ENCODE results near the gene NUCKS1. TPM values are rescaled to one million over a fixed set of nuclear protein-coding genes. Genes with fewer than 3 reads are reported as not detected.

NUCKS1 gene
- total RNA-seq, 4 donors from 2014 or later = 32.4 to 73.4 (median 60.9) TPM

DNA sequence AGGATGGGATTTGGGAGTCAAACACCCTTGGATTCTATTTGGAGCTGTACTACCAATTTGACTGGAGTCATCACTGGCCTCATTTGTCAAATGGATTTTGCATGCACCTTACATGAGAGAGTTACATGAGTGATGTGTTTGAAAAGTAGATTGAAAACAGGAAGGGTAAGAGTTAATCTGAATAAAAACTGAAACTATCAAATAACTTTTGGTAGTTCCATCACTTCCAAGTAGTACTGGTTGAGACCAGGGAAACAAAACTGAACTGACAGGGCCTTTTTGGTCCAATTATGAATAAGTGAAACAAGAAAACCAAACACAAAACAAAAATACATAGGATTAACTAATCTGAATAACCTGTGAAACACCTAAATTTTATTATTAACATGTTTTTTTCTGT is 30.2 kb downstream of the NUCKS1 start:
- Histone ChIP-seq H3K9me3 (no peaks in the 10 kb centered on the region), H3K4me1 (no peaks in the 10 kb centered on the region), H3K36me3 (peaks cover 0 to 99% (median 26%) of the 10 kb centered on the region in 3 donors), H3K27ac (no peak overlapping the region), H3K4me3 (no peak overlapping the region), H3K27me3 (no peaks in the 10 kb centered on the region)
- TF ChIP-seq, protein P1, sequence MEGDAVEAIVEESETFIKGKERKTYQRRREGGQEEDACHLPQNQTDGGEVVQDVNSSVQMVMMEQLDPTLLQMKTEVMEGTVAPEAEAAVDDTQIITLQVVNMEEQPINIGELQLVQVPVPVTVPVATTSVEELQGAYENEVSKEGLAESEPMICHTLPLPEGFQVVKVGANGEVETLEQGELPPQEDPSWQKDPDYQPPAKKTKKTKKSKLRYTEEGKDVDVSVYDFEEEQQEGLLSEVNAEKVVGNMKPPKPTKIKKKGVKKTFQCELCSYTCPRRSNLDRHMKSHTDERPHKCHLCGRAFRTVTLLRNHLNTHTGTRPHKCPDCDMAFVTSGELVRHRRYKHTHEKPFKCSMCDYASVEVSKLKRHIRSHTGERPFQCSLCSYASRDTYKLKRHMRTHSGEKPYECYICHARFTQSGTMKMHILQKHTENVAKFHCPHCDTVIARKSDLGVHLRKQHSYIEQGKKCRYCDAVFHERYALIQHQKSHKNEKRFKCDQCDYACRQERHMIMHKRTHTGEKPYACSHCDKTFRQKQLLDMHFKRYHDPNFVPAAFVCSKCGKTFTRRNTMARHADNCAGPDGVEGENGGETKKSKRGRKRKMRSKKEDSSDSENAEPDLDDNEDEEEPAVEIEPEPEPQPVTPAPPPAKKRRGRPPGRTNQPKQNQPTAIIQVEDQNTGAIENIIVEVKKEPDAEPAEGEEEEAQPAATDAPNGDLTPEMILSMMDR (IDR thresholded peaks at IDR 0.05) = no peak
- no peak for TF ChIP-seq POLR2A (IDR thresholded peaks at IDR 0.05)
- no peak for DNase-seq
- intact Hi-C loops (cut with DNase I) = no loop called here

DNA sequence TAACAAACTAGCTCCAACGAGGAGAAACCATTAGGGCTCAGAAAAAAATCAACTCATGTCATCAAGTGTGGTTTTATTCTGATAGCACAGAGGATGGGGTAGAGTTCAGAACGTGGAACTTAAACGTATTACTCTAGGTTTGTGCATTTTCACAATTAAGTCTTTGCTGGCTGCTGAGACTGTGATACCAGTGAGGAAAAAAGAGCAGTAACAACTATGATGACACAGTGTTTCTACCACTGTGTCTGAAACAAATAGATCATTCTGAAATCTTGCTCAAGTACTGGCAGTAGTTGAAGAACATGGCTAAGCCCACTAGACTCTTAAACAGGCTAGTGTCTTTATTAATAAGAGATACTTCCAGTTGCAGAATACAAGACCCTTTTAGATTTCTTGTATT is 31.0 kb downstream of the NUCKS1 start:
- no peak overlapping the region for H3K4me3 ChIP-seq
- H3K4me1 ChIP-seq = no peaks in the 10 kb centered on the region
- 62 to 64% methylated on average over 3 of the region's 3 CpGs for WGBS, 2 donors
- no peak overlapping the region for H3K27ac ChIP-seq
- H3K27me3 ChIP-seq = no peaks in the 10 kb centered on the region
- H3K36me3 ChIP-seq = peaks cover 0 to 97% (median 26%) of the 10 kb centered on the region in 3 donors
- TF ChIP-seq POLR2A (IDR thresholded peaks at IDR 0.05) = no peak
- TF ChIP-seq, protein P1 (IDR thresholded peaks at IDR 0.05) = no peak
- intact Hi-C loops (cut with DNase I) = no loop called here
- DNase-seq = no peak
- no peaks in the 10 kb centered on the region for H3K9me3 ChIP-seq

DNA sequence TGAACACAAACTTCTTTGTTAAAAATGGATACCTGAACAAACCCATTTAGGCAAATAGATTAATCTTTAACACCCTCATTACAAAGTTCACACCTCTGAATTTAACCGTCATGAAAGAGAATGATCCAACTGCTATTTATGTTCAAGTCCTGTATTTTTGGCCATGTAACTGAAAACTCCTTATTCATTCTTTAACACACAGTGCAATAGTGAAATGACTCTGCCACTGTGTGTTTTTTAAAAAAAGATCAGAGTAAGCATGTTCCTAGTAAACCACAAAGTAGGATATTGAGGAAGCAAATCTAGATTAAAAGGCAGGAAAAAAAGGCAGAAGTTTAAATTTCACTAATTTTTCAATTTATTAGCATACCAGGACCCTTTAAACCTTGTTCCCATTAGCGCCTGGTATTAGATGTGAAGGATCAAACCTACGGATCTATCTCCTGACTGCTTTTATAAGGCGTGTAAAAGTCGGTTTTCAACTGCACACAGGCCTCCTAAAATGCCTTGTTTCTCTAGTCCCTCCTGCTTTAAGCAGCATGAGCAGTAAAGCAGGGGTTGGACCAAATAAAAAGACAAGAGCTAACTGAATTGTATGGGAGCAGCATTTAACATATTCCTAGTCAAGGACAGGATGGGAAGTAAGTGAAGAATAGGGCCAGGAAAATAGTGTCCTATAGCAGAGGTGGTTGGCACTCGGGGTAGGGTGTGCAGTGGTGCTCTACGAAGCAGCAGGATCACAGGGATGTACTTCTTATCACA is 33.4 kb downstream of the NUCKS1 start:
- no peaks in the 10 kb centered on the region for H3K9me3 ChIP-seq
- H3K4me3 ChIP-seq = no peak overlapping the region
- H3K36me3 ChIP-seq = peaks cover 0 to 72% (median 19%) of the 10 kb centered on the region in 3 donors
- intact Hi-C loops (cut with DNase I) = no loop called here
- DNase-seq = no peak
- WGBS, 2 donors = 88 to 94% methylated on average over 7 of the region's 7 CpGs
- no peaks in the 10 kb centered on the region for H3K27me3 ChIP-seq
- no peak overlapping the region for H3K27ac ChIP-seq
- TF ChIP-seq POLR2A (IDR thresholded peaks at IDR 0.05) = no peak
- TF ChIP-seq, protein P1 (IDR thresholded peaks at IDR 0.05) = no peak
- no peaks in the 10 kb centered on the region for H3K4me1 ChIP-seq

DNA sequence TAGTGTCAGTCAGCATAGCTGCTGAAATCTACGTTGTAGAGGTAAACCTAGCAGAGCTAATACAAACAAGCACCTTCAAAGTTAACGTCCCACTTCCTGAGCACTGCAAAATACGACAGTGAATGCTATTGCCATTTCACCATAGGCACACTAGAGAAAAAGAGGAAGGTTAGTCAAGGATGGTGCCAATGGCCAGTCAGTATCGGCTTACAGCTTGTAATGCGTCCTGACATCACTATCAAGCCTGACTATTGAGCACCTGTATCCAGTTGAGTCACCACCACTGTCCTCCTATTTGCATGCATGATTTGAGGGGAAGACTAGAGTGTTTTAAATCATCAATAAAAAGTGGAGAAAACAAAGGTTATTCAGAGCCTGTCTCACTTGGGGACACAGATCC is 34.4 kb downstream of the NUCKS1 start:
- intact Hi-C loops (cut with DNase I) = no loop called here
- Histone ChIP-seq H3K4me1 (peaks cover 0 to 7% (median 0%) of the 10 kb centered on the region in 3 donors), H3K36me3 (peaks cover 0 to 63% (median 19%) of the 10 kb centered on the region in 3 donors), H3K4me3 (no peak overlapping the region), H3K9me3 (no peaks in the 10 kb centered on the region), H3K27ac (no peak overlapping the region), H3K27me3 (no peaks in the 10 kb centered on the region)
- no peak for DNase-seq
- TF ChIP-seq POLR2A (IDR thresholded peaks at IDR 0.05) = no peak
- TF ChIP-seq, protein P1 (IDR thresholded peaks at IDR 0.05) = no peak
- 74 to 78% methylated on average over 5 of the region's 5 CpGs for WGBS, 2 donors

DNA sequence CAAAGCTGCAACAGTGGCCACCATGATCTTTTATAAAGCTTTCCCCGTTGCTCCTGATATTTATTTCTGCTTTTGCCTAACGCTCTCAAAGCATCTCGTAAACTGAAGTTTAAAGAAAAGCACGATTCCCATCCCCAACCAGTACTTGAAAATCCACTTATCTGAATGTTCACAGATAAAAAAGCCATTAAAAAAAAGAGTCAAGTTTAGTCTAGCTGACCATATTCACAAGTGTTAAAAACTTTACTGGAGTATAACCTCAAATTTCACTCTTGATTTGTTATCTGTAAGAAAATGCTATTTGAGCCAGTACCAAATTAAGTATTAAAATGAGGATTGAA is 35.1 kb downstream of the NUCKS1 start:
- intact Hi-C loops (cut with DNase I) = no loop called here
- Histone ChIP-seq H3K9me3 (no peaks in the 10 kb centered on the region), H3K27me3 (no peaks in the 10 kb centered on the region), H3K4me3 (no peak overlapping the region), H3K4me1 (peaks cover 0 to 9% (median 0%) of the 10 kb centered on the region in 3 donors), H3K36me3 (peaks cover 0 to 55% (median 14%) of the 10 kb centered on the region in 3 donors), H3K27ac (no peak overlapping the region)
- DNase-seq = no peak
- TF ChIP-seq POLR2A (IDR thresholded peaks at IDR 0.05) = no peak
- TF ChIP-seq, protein P1 (IDR thresholded peaks at IDR 0.05) = no peak
- 89 to 94% methylated on average over 4 of the region's 4 CpGs for WGBS, 2 donors

Measured in esophagus squamous epithelium (tissue), 5 donors.